K562 (cell line): ENCODE measurements around the gene HLA-DOA. TPM values are rescaled to one million over a fixed set of nuclear protein-coding genes. Genes with fewer than 3 reads are reported as not detected.
A peak's percentile ranks its signal among the peaks of the same experiment; 100 is the strongest.

ENCODE experiments used
- BMI1 ChIP-seq: fragments of 150-350 bp; IDR thresholded peaks from 2 replicates; pipeline ENCODE4 v1.6.1; 2014; ENCODE audit warnings: low read length
- BRD9 ChIP-seq: fragments of 450-650 bp; IDR thresholded peaks from 2 replicates; pipeline ENCODE4 v1.6.1; 2018; ENCODE audit warnings: low read depth; ENCODE audit not compliant: partially characterized antibody
- CBFA2T2 ChIP-seq: fragments of 450-650 bp; conservative IDR thresholded peaks from 2 replicates; pipeline ENCODE4 v1.6.1; 2017; ENCODE audit warnings: mild to moderate bottlenecking
- ETV1 ChIP-seq: fragments of 450-650 bp; conservative IDR thresholded peaks from 2 replicates; pipeline ENCODE4 v1.6.1; 2016; ENCODE audit warnings: missing genetic modification characterization, control low read depth, low read depth, missing compliant biosample characterization
- HMGN3 ChIP-seq: IDR thresholded peaks from 2 replicates; pipeline ENCODE4 v1.6.1; 2011; ENCODE audit warnings: borderline replicate concordance, low read depth, mild to moderate bottlenecking, mixed read lengths, low read length; ENCODE audit not compliant: insufficient read length; ENCODE audit errors: extremely low read depth
- ILF3 ChIP-seq: fragments of 450-650 bp; IDR thresholded peaks from 2 replicates; pipeline ENCODE4 v1.6.1; 2018; ENCODE audit warnings: antibody characterized with exemption, mild to moderate bottlenecking, moderate library complexity, borderline replicate concordance
- JUNB ChIP-seq: fragments of 450-650 bp; formaldehyde crosslinking; conservative IDR thresholded peaks from 2 replicates; pipeline ENCODE4 v1.4.0; 2020; ENCODE audit warnings: mild to moderate bottlenecking
- KAT7 ChIP-seq: sonication (generic); formaldehyde crosslinking; IDR thresholded peaks from 2 replicates; pipeline ENCODE4 v1.8.0; 2022; ENCODE audit warnings: missing genetic modification reagents, mild to moderate bottlenecking, borderline replicate concordance
- MXI1 ChIP-seq: IDR thresholded peaks from 2 replicates; pipeline ENCODE4 v1.6.1; 2011; ENCODE audit warnings: low read depth, mild to moderate bottlenecking, improper control_type of control experiment, low read length
- NFIC ChIP-seq: fragments of 450-650 bp; IDR thresholded peaks from 2 replicates; pipeline ENCODE4 v1.6.1; 2017; ENCODE audit warnings: mild to moderate bottlenecking, inconsistent platforms
- NR2F6 ChIP-seq: fragments of 450-650 bp; formaldehyde crosslinking; IDR thresholded peaks from 2 replicates; pipeline ENCODE4 v1.4.0; 2020; ENCODE audit warnings: mild to moderate bottlenecking
- NRF1 ChIP-seq, 2 experiments: fragments of 450-650 bp; IDR thresholded peaks in 1 of 2; conservative IDR thresholded peaks in 1 of 2; 2 replicates each; pipeline ENCODE4 v1.6.1; 2014; ENCODE audit warnings: mild to moderate bottlenecking in 2 of 2
- XRCC3 ChIP-seq: fragments of 450-650 bp; IDR thresholded peaks from 2 replicates; pipeline ENCODE4 v1.6.1; 2017; ENCODE audit warnings: mild to moderate bottlenecking, moderate library complexity
- ZSCAN32 ChIP-seq: fragments of 450-650 bp; formaldehyde crosslinking; IDR thresholded peaks from 2 replicates; pipeline ENCODE4 v1.4.0; 2020; ENCODE audit warnings: mild to moderate bottlenecking, moderate library complexity
- polyA plus RNA-seq, 8 experiments: library from polyadenylated mRNA; depleted of rRNA in 4 of 8; stranded (reverse) in 5 of 8; unstranded in 3 of 8; fragments of >200 nt; fragmentation: Nextera tagmentation in 2 of 8; fragmentation: Illumina TruSeq in 1 of 8; extraction: Ambion mirVana in 2 of 8; extraction: Trizol in 1 of 8; gene quantifications; 2 replicates each; pipeline versions ENCODE4 v1.2.1 to v1.2.3, GENCODE V29; 2011 to 2014; ENCODE audit warnings: inconsistent platforms in 1 of 8, missing spikeins in 1 of 8
- total RNA-seq, 7 experiments: library from RNA; depleted of rRNA in 6 of 7; stranded (reverse); fragments of >200 nt in 6 of 7; fragmentation: Illumina TruSeq in 2 of 7; extraction: Trizol in 2 of 7; gene quantifications; 2 replicates each; pipeline versions ENCODE4 v1.2.1 to v1.2.3, GENCODE V29; 2011 to 2021; ENCODE audit warnings: low replicate concordance in 1 of 7
- TF ChIP-seq, protein P1 (sequence below), 2 experiments: fragments of 450-650 bp in 1 of 2; sonication (generic) in 1 of 2; formaldehyde crosslinking in 1 of 2; IDR thresholded peaks; 2 replicates each; pipeline versions ENCODE4 v1.7.1 to v1.9.0; 2016 to 2022; ENCODE audit warnings: inconsistent platforms in 1 of 2, mild to moderate bottlenecking in 1 of 2, missing genetic modification reagents in 1 of 2
- TF ChIP-seq, protein P2 (sequence below): sonication (generic); formaldehyde crosslinking; IDR thresholded peaks from 2 replicates; pipeline ENCODE4 v1.8.1; 2023; ENCODE audit warnings: mild to moderate bottlenecking, missing genetic modification reagents
- TF ChIP-seq, protein P3 (sequence below): sonication (generic); formaldehyde crosslinking; IDR thresholded peaks from 2 replicates; pipeline ENCODE4 v1.5.0; 2020; ENCODE audit warnings: missing genetic modification reagents

HLA-DOA gene
- total and polyA plus RNA-seq, 9 of the 15 experiments (the other 6 are each of a cell fraction or from before 2014, with no cell fraction given), result 0.07 TPM; not detected in 8

DNA sequence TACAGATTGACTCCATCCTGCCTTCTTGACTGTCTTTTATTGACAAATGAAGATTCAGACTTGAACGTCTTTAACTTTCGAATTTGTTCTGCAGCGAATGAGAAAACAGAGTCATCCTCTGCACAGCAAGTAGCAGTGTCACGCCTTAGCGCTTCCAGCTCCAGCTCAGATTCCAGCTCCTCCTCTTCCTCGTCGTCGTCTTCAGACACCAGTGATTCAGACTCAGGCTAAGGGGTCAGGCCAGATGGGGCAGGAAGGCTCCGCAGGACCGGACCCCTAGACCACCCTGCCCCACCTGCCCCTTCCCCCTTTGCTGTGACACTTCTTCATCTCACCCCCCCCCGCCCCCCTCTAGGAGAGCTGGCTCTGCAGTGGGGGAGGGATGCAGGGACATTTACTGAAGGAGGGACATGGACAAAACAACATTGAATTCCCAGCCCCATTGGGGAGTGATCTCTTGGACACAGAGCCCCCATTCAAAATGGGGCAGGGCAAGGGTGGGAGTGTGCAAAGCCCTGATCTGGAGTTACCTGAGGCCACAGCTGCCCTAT is 28.8 kb downstream of the HLA-DOA start (continued):
- TF ChIP-seq, protein P1, sequence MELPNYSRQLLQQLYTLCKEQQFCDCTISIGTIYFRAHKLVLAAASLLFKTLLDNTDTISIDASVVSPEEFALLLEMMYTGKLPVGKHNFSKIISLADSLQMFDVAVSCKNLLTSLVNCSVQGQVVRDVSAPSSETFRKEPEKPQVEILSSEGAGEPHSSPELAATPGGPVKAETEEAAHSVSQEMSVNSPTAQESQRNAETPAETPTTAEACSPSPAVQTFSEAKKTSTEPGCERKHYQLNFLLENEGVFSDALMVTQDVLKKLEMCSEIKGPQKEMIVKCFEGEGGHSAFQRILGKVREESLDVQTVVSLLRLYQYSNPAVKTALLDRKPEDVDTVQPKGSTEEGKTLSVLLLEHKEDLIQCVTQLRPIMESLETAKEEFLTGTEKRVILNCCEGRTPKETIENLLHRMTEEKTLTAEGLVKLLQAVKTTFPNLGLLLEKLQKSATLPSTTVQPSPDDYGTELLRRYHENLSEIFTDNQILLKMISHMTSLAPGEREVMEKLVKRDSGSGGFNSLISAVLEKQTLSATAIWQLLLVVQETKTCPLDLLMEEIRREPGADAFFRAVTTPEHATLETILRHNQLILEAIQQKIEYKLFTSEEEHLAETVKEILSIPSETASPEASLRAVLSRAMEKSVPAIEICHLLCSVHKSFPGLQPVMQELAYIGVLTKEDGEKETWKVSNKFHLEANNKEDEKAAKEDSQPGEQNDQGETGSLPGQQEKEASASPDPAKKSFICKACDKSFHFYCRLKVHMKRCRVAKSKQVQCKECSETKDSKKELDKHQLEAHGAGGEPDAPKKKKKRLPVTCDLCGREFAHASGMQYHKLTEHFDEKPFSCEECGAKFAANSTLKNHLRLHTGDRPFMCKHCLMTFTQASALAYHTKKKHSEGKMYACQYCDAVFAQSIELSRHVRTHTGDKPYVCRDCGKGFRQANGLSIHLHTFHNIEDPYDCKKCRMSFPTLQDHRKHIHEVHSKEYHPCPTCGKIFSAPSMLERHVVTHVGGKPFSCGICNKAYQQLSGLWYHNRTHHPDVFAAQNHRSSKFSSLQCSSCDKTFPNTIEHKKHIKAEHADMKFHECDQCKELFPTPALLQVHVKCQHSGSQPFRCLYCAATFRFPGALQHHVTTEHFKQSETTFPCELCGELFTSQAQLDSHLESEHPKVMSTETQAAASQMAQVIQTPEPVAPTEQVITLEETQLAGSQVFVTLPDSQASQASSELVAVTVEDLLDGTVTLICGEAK (IDR thresholded peaks at IDR 0.05), result no peak
- TF ChIP-seq, protein P1 (CRISPR knock-in tag; IDR thresholded peaks at IDR 0.05), result 0 out of 2 replicates have a peak, but pooled peaks have one; percentile 8
- no peak for TF ChIP-seq ETV1
- no peak for TF ChIP-seq CBFA2T2
- no peak for TF ChIP-seq KAT7 (CRISPR knock-in tag)
- no peak for TF ChIP-seq MXI1
- no peak for TF ChIP-seq BMI1
- no peak for TF ChIP-seq ZSCAN32 (CRISPR knock-in tag)
- TF ChIP-seq BRD9, result no peak
- no peak for TF ChIP-seq XRCC3
- TF ChIP-seq NR2F6 (CRISPR knock-in tag), result no peak
- TF ChIP-seq JUNB (CRISPR knock-in tag), result no peak
- TF ChIP-seq HMGN3, result no peak
- no peak for TF ChIP-seq NFIC
- TF ChIP-seq, protein P2, sequence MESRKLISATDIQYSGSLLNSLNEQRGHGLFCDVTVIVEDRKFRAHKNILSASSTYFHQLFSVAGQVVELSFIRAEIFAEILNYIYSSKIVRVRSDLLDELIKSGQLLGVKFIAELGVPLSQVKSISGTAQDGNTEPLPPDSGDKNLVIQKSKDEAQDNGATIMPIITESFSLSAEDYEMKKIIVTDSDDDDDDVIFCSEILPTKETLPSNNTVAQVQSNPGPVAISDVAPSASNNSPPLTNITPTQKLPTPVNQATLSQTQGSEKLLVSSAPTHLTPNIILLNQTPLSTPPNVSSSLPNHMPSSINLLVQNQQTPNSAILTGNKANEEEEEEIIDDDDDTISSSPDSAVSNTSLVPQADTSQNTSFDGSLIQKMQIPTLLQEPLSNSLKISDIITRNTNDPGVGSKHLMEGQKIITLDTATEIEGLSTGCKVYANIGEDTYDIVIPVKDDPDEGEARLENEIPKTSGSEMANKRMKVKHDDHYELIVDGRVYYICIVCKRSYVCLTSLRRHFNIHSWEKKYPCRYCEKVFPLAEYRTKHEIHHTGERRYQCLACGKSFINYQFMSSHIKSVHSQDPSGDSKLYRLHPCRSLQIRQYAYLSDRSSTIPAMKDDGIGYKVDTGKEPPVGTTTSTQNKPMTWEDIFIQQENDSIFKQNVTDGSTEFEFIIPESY (CRISPR knock-in tag), result peak; percentile 98
- TF ChIP-seq NRF1 (conservative IDR thresholded peaks at IDR 0.05 in 1 of 2, IDR thresholded peaks at IDR 0.05 in 1 of 2), result no peak
- TF ChIP-seq, protein P3, sequence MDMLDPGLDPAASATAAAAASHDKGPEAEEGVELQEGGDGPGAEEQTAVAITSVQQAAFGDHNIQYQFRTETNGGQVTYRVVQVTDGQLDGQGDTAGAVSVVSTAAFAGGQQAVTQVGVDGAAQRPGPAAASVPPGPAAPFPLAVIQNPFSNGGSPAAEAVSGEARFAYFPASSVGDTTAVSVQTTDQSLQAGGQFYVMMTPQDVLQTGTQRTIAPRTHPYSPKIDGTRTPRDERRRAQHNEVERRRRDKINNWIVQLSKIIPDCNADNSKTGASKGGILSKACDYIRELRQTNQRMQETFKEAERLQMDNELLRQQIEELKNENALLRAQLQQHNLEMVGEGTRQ (CRISPR knock-in tag), result no peak
- TF ChIP-seq ILF3, result no peak
